ENCODE data around the gene SH2D4B.

DNA sequence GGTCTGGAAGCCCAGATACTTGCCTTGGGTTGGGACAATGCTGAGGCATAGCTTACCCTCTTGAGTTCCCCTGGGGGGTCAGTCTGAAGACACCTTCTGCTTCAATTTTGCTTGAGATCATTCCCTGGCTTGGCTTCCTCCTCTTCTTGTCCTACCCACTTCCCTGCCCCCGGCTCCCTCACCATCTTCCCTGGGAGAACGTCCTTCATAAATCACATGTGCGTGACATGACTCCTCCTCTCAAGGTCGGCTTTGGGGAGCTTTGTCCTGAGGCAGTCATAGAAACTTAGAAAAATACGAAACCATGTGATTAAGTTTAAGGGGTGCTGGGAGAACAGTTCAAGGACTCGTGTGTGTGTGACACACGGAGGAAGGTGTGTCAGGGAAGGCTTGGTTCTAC is 122.6 kb downstream of the SH2D4B start:
- TF ChIP-seq, protein P1, sequence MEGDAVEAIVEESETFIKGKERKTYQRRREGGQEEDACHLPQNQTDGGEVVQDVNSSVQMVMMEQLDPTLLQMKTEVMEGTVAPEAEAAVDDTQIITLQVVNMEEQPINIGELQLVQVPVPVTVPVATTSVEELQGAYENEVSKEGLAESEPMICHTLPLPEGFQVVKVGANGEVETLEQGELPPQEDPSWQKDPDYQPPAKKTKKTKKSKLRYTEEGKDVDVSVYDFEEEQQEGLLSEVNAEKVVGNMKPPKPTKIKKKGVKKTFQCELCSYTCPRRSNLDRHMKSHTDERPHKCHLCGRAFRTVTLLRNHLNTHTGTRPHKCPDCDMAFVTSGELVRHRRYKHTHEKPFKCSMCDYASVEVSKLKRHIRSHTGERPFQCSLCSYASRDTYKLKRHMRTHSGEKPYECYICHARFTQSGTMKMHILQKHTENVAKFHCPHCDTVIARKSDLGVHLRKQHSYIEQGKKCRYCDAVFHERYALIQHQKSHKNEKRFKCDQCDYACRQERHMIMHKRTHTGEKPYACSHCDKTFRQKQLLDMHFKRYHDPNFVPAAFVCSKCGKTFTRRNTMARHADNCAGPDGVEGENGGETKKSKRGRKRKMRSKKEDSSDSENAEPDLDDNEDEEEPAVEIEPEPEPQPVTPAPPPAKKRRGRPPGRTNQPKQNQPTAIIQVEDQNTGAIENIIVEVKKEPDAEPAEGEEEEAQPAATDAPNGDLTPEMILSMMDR (conservative IDR thresholded peaks at IDR 0.05): no peak
- no peak for TF ChIP-seq EZH2 (IDR thresholded peaks at IDR 0.05; ENCODE audit: low read depth)

All from PC-9 (cell line).